Ectodermal cell (in vitro differentiated cells): Measurements from ENCODE around the gene PDLIM4.

Experiments used
- H3K27ac ChIP-seq: 2 replicates; pipeline ENCODE4 v1.7.0; 2013; ENCODE audit warnings: mild to moderate bottlenecking, low read depth, low read length; ENCODE audit not compliant: insufficient read depth, poor library complexity, severe bottlenecking
- H3K27me3 ChIP-seq: 2 replicates; pipeline ENCODE4 v1.7.0; 2013; ENCODE audit warnings: mild to moderate bottlenecking, low read length; ENCODE audit not compliant: insufficient read depth, control insufficient read depth, poor library complexity, severe bottlenecking
- H3K36me3 ChIP-seq: one replicate; pipeline ENCODE4 v1.7.0; 2013; ENCODE audit warnings: low read length; ENCODE audit not compliant: control insufficient read depth, insufficient read depth
- H3K4me1 ChIP-seq: one replicate; pipeline ENCODE4 v1.7.0; 2013; ENCODE audit warnings: low read length; ENCODE audit not compliant: control insufficient read depth, insufficient read depth
- H3K4me3 ChIP-seq: 2 replicates; pipeline ENCODE4 v1.7.0; 2013; ENCODE audit warnings: low read depth, low read length, control low read depth; ENCODE audit not compliant: insufficient read depth
- H3K9me3 ChIP-seq: 2 replicates; pipeline ENCODE4 v1.7.0; 2013; ENCODE audit warnings: mild to moderate bottlenecking, low read length, moderate library complexity; ENCODE audit not compliant: control insufficient read depth
- WGBS, 2 experiments: methylation state at CpG; one replicate each; pipeline ENCODE4 v1.1.7; 2013; ENCODE audit warnings: missing lambda C conversion rate in 2 of 2; 5-methylcytosine and 5-hydroxymethylcytosine counted together

Gene PDLIM4

GRCh38 chr5:132310141-132310834 is 52.8 kb downstream of the PDLIM4 start:
- Histone ChIP-seq H3K9me3 (no peaks in the 10 kb centered on the region), H3K4me1 (no peaks in the 10 kb centered on the region), H3K36me3 (no peaks in the 10 kb centered on the region), H3K27ac (no peak overlapping the region), H3K27me3 (no peaks in the 10 kb centered on the region), H3K4me3 (no peak overlapping the region)
- 85 to 89% methylated on average over 11 of the region's 11 CpGs for WGBS, 2 experiments

DNA sequence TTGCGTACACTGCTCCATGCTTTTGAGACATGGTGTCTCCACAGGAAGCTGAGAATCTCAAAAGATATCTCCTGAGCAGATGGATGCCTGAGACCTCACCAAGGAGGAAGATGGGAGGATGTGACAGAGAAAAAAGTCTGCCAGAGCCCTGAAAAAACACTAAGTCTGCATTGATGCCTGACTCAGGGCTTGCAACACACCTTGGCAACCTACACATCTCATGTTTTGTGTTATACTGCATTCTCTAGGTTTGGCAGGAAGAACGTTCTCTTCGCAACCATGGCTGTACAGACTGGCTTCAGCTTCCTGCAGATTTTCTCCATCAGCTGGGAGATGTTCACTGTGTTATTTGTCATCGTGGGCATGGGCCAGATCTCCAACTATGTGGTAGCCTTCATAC is 55.9 kb downstream of the PDLIM4 start:
- Histone ChIP-seq H3K27me3 (no peaks in the 10 kb centered on the region), H3K27ac (no peak overlapping the region), H3K4me1 (no peaks in the 10 kb centered on the region), H3K9me3 (no peaks in the 10 kb centered on the region), H3K4me3 (no peak overlapping the region), H3K36me3 (no peaks in the 10 kb centered on the region)
- WGBS, 2 experiments, result 92 to 94% methylated on average over 4 of the region's 4 CpGs

DNA sequence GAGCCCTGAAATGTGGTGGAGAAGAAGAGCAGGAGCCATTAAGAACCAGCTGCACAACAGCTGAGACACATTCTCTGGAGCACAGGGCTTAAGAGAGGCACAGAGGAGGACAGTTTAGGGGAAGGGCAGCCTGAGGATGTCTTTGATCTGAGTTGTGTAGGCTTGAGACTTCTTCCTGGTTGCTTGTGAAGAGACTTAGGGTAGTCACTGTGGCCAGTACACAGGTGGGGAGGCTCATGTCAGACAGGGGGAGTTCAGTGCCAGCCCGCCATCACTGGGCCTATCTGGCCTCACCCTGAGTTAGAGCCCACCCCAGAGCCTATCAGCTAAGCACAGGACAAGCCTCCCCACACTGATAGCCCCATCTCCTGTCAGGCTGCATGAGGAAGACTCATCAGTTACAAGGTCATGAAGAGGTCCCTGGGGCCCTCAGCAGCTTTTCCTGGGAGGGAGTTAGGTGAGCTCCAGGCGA is 56.5 kb downstream of the PDLIM4 start:
- Histone ChIP-seq H3K36me3 (no peaks in the 10 kb centered on the region), H3K9me3 (no peaks in the 10 kb centered on the region), H3K4me1 (no peaks in the 10 kb centered on the region), H3K27me3 (no peaks in the 10 kb centered on the region), H3K4me3 (no peak overlapping the region), H3K27ac (no peak overlapping the region)
- WGBS, 2 experiments, result 92 to 97% methylated on average over 2 of the region's 2 CpGs

DNA sequence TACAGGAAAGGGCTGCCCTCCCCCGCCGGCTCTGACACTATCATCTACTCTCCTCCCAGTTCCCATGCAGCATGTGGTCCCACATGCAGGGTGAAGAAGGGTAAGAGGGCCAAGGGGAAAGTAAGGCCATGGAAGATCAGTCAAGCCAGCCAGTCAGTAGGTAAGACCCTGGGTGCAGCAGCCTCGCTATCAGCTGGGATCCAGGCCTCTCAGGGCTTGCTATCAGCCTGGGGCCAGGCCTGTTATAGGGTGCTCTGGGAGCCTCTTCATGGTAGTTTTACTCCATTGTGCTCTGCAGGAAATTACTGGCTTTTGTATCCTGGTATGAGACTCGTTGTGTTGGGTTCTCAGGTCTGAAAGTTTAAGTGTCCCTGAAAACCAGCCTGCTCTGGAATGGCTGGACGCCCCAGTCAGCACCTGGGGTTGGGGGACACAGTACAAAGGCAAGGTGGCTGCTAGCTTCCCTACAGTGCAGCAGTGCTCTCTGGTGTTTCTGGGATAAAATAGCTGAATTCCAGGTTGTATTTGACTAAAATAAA is 58.1 kb downstream of the PDLIM4 start:
- no peak overlapping the region for H3K4me3 ChIP-seq
- 84 to 85% methylated on average over 5 of the region's 5 CpGs for WGBS, 2 experiments
- H3K27me3 ChIP-seq, result no peaks in the 10 kb centered on the region
- no peaks in the 10 kb centered on the region for H3K4me1 ChIP-seq
- no peaks in the 10 kb centered on the region for H3K36me3 ChIP-seq
- H3K27ac ChIP-seq, result no peak overlapping the region
- H3K9me3 ChIP-seq, result no peaks in the 10 kb centered on the region

DNA sequence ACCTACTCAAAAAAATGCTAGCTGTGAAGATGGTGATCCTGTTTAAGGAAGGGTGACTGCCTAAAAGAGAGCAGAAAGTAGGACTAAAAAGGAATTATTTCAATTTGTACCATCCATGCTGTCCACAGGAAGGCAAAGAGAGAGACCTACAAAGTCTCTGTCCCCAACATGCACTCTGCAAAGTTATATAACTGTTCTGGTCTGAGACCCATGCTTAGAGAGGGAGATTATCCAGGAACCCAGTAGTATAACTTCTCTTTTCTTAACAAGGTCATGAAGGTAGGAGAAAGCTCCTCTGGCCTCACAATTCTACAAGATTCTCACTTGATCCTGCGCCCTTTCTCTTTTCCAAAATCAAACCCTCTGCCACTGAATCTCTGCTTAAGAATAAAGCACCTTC is 62.5 kb downstream of the PDLIM4 start:
- no peaks in the 10 kb centered on the region for H3K9me3 ChIP-seq
- H3K4me3 ChIP-seq, result no peak overlapping the region
- 97% methylated on average over 1 of the region's 1 CpG for WGBS, 2 experiments
- no peak overlapping the region for H3K27ac ChIP-seq
- no peaks in the 10 kb centered on the region for H3K27me3 ChIP-seq
- no peaks in the 10 kb centered on the region for H3K36me3 ChIP-seq
- H3K4me1 ChIP-seq, result peaks cover 17% of the 10 kb centered on the region

DNA sequence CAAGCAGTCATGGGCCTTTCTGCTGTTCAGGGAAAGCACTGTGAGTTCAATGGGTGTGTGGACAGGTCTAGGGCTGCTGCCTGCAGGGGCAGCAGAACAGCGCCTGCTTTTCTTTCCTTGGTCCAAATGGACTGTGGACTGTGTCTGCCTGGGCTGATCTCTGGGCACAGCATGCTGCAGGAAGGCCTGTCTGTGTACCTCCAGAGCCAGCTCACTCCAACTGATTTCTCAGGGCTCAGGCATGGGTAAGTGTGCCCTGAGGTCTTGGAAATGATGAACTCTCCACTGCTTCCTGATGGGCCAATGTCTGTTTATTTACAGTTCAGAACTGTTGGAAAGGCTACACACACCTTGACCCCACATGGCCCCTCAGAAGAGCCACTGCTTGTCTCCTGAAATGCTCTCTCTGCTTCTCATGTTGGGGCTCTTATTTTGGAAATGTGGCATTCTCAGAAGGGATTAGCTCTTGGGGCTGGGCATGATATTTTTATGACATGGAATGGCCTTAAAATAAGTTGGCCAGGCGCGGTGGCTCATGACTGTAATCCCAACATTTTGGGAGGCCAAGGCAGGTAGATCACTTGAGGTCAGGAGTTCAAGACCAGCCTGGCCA is 63.7 kb downstream of the PDLIM4 start:
- WGBS, 2 experiments, result 91 to 93% methylated on average over 3 of the region's 3 CpGs
- peaks cover 17% of the 10 kb centered on the region for H3K4me1 ChIP-seq
- H3K27me3 ChIP-seq, result no peaks in the 10 kb centered on the region
- no peak overlapping the region for H3K27ac ChIP-seq
- no peak overlapping the region for H3K4me3 ChIP-seq
- no peaks in the 10 kb centered on the region for H3K36me3 ChIP-seq
- H3K9me3 ChIP-seq, result no peaks in the 10 kb centered on the region

- no peaks in the 10 kb centered on the region for H3K27me3 ChIP-seq
- H3K4me3 ChIP-seq, result peak overlapping the region; percentile 12
- H3K4me1 ChIP-seq, result peaks cover 17% of the 10 kb centered on the region
- no peak overlapping the region for H3K27ac ChIP-seq
- H3K36me3 ChIP-seq, result no peaks in the 10 kb centered on the region
- WGBS, 2 experiments, result 31 to 32% methylated on average over 11 of the region's 11 CpGs
- no peaks in the 10 kb centered on the region for H3K9me3 ChIP-seq
Observed at GRCh38 chr5:132322266-132322665, 64.8 kb downstream of the PDLIM4 start.
